SK-N-MC (cell line): ENCODE measurements around the gene WFDC5.
"Not testable (repeated sequence)": the region's sequence is repeated elsewhere in the genome, so short reads cannot be mapped to it uniquely, and the experiment has no call there.

Source experiments
- DNase-seq: peaks from one replicate; pipeline ENCODE4 v3.0.0-alpha.2; 2011; ENCODE audit warnings: low read depth, low spot score
- H3K27ac ChIP-seq: fragments of 200-600 bp; sonication (generic); 2 replicates; pipeline ENCODE4 v1.5.1; 2016; ENCODE audit warnings: mixed run types
- H3K36me3 ChIP-seq: fragments of 200-600 bp; sonication (generic); 2 replicates; pipeline ENCODE4 v1.6.1; 2017; ENCODE audit warnings: antibody characterized with exemption, low read length, mixed read lengths; ENCODE audit not compliant: insufficient read depth
- H3K4me3 ChIP-seq: fragments of 200-600 bp; sonication (generic); 2 replicates; pipeline ENCODE4 v1.5.1; 2016
- H3K9ac ChIP-seq: fragments of 200-600 bp; sonication (generic); 2 replicates; pipeline ENCODE4 v1.8.0; 2017; ENCODE audit warnings: mixed run types, mixed read lengths; ENCODE audit not compliant: insufficient read length
- H3K9me3 ChIP-seq: fragments of 200-600 bp; sonication (generic); 2 replicates; pipeline ENCODE4 v1.6.1; 2017; ENCODE audit warnings: low read depth, mild to moderate bottlenecking, antibody characterized with exemption, low read length, moderate library complexity, mixed read lengths
- EZH2 ChIP-seq: fragments of 200-600 bp; sonication (generic); IDR thresholded peaks from one replicate; pipeline ENCODE4 v1.6.1; 2017; ENCODE audit warnings: antibody characterized with exemption
- FOXP2 ChIP-seq: optimal IDR thresholded peaks from 2 replicates; pipeline ENCODE3; 2011; ENCODE audit warnings: mild to moderate bottlenecking, moderate library complexity; ENCODE audit not compliant: insufficient read depth; ENCODE audit errors: extremely low read length, control extremely low read depth
- POLR2AphosphoS5 ChIP-seq: IDR thresholded peaks from 2 replicates; pipeline ENCODE4 v1.6.1; 2012; ENCODE audit warnings: mild to moderate bottlenecking, low read depth, low read length, borderline replicate concordance

The WFDC5 gene

DNA sequence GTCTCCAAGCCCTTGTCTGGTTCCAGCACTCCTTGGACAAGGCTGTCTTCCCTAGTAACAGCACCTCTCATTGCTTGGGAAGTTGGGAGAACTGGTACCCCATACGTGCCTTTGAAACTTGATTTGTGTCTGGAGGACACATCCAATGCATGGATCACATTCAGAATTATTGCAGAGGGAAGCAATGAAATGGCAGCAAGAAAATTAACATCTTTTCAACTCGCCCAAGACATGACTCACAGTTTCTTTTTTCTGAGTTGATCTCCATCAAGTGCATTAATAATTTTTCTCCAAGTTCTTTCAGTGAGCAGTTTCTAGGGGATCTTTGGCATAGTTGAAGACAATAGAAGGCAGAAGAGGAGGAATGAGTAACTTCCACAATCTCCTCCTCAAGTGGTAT, 37.4 kb upstream of the WFDC5 start:
- no peaks in the 10 kb centered on the region for H3K9me3 ChIP-seq
- no peak for DNase-seq
- TF ChIP-seq POLR2AphosphoS5 (no peak), EZH2 (no peak)
- no peak overlapping the region for H3K27ac ChIP-seq
- no peak overlapping the region for H3K9ac ChIP-seq
- H3K4me3 ChIP-seq, result no peak overlapping the region
- no peaks in the 10 kb centered on the region for H3K36me3 ChIP-seq

DNA sequence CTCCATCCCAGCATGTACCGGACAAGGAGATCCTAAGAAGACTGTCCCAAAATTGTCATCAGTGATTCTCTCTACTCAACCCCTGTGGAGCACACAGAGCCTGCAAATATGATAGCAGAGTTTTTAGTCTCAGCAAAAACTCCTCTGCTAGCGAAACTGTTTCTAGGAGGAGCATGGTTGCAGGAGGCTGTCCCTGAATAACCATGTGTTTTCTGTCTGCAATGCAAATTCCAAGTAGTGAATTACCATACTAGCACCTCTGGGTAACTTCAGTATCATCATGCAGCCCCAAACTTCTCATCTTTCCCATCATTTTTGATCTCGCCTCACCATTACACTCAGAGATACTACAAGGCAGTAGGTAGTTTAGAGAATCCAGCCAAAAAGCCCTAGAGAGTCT, 34.1 kb upstream of the WFDC5 start:
- Histone ChIP-seq H3K4me3 (no peak overlapping the region), H3K36me3 (no peaks in the 10 kb centered on the region), H3K9ac (no peak overlapping the region), H3K27ac (no peak overlapping the region), H3K9me3 (no peaks in the 10 kb centered on the region)
- no peak for DNase-seq
- no peak for TF ChIP-seq POLR2AphosphoS5
- TF ChIP-seq FOXP2, result no peak
- TF ChIP-seq EZH2, result no peak

DNA sequence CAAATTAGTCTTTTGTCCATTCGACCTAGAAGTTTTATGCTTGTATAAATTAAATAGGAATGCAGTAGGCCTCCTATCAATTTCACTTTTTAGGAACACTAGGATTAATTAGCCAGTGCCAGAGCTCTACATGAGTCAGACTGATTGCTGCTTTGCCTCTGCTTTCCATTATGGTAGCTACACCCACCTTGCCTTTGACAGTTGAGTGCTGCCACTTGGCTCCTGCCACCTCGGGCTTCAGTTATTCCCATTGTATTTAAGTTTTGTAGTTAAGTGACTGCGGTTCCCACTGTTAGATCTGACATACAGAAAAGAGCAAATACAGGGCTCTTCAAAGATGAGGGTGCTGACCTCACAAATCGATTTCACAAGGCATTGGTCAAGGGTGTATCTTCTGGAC, 25.9 kb upstream of the WFDC5 start:
- TF ChIP-seq POLR2AphosphoS5 (no peak), FOXP2 (no peak), EZH2 (no peak)
- no peak for DNase-seq
- Histone ChIP-seq H3K36me3 (no peaks in the 10 kb centered on the region), H3K27ac (no peak overlapping the region), H3K9me3 (no peaks in the 10 kb centered on the region), H3K9ac (no peak overlapping the region), H3K4me3 (no peak overlapping the region)

DNA sequence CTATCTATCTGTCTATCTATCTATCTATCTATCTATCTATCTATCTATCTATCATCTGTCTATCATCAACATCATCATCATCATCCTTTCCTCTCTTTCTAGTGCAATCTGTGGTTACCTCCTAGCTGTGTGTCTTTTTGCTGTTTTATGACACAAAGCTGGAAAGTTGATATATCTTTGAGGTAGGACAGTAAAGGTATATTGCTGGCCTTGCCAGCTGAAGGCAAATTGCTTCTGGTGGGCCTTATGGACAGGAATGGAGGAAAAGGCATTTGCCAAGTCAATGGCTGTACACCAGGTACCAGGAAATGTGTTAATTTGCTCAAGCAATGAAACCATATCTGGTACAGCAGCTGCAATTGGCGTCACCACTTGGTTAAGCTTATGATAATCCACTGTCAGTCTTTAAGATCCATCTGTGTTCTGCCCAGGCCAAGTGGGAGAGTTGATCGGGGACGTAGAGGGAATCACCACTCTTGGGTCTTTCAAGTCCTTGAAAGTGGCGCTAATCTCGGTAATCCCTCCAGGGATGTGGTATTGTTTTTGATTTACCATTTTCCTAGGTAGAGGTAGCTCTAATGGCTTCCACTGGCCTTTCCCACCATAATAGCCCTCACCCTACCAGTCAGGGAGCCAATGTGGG, 24.9 kb upstream of the WFDC5 start:
- not testable (repeated sequence) for H3K4me3 ChIP-seq, H3K9ac ChIP-seq, DNase-seq, H3K36me3 ChIP-seq, H3K9me3 ChIP-seq, H3K27ac ChIP-seq

DNA sequence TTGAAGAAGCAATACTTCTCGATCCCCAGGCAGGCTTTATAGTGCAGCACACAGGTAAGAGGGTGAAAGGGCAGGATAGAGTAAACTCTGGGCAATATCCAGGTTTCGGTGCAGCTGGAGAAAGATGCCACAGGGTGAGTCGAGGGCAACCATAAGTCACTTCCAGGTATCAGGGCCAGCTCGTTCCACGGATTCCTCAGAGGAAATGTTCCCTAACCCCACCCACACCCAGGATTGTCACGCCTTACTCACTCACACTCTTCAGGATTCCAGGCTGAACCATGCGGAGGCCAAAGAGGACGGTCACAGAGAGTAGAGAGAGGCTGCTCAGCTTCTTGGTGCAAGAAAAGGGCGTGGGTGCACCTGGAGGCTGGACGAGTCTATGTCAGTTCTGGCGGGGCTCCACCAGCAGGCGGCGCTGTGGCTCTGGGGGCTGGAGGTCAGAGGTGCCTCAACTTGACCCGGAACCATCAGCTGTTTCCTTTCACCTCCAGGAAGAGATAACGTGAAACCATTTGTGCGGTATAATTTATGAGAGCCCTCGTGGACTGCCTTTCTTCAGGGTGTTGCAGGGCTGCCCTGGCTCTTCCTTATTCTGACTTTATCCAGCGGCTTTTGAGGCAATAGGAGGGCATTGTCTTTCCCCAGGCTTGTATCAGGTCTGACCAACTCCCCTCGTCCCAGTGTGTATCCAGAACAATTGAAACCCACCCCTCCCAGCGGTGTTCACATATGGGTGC, 23.8 kb upstream of the WFDC5 start:
- no peak overlapping the region for H3K27ac ChIP-seq
- no peaks in the 10 kb centered on the region for H3K9me3 ChIP-seq
- H3K36me3 ChIP-seq, result no peaks in the 10 kb centered on the region
- TF ChIP-seq EZH2 (no peak), FOXP2 (no peak), POLR2AphosphoS5 (no peak)
- DNase-seq, result no peak
- no peak overlapping the region for H3K9ac ChIP-seq
- H3K4me3 ChIP-seq, result no peak overlapping the region

DNA sequence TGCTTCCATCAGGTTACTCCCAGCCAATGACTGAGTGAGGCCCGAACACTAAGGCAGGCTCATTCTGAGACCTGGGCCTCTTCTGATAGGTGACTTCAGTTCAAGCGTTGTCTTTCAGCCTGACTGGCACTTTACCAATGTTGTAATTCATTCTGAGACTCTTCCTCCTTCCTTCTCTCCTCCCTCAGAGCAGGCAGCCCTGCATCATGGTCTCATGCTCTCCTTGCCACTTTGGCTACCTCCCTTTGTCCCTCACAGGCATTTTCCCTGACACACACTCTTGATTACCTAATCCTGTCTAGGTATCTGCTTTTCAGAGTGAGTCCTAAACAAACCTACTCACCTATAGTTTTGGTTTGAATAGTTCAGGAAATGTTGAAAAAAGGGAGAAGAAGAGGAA, 21.9 kb upstream of the WFDC5 start:
- H3K4me3 ChIP-seq, result no peak overlapping the region
- H3K36me3 ChIP-seq, result no peaks in the 10 kb centered on the region
- no peak overlapping the region for H3K27ac ChIP-seq
- TF ChIP-seq POLR2AphosphoS5 (no peak), EZH2 (no peak), FOXP2 (no peak)
- DNase-seq, result no peak
- H3K9ac ChIP-seq, result no peak overlapping the region
- no peaks in the 10 kb centered on the region for H3K9me3 ChIP-seq

DNA sequence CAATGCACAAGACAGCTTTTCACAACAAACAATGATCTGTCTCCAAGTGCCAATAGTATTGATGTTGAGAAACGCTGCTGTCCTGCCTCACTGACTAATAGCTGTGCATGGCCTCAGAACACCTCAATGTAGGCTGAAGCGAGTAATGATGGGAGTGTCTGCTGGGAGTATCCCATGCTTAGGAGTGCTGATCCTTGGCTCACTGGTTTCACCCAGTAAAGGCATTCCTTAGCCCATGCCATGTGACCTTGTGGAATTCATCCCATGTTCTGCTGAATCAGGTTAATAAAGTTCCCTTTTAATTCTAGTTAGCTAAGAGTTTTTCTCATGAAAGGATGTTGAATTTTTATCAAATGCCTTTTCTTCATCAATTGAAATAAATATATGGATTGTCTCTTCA, 13.1 kb upstream of the WFDC5 start:
- H3K9ac ChIP-seq, result no peak overlapping the region
- H3K9me3 ChIP-seq, result no peaks in the 10 kb centered on the region
- no peak overlapping the region for H3K27ac ChIP-seq
- H3K36me3 ChIP-seq, result no peaks in the 10 kb centered on the region
- TF ChIP-seq POLR2AphosphoS5 (no peak), EZH2 (no peak), FOXP2 (no peak)
- no peak for DNase-seq
- H3K4me3 ChIP-seq, result no peak overlapping the region

DNA sequence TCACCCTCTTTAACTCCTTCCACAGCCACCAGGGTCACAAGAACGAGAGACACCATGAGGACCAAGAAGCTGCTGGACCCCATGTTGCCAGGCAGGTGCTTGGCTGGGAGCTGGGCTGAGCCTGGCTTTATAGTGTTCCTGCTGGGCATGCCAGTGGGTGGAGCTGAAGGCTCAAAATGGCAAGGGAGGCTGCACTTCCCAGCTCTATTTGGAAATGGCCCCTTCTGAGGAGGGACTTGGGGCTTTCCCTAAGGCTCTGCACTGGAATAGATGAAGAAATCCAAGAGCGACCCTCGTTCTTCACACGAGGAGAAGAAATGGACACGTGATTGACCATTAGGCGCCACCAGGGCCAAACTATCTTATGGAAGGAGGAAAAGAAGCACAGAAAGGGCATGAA, 9.4 kb upstream of the WFDC5 start, which contains the start of gene WFDC12:
Gene WFDC12, minus strand, starts transcription at position 101 of the 400 bp plus-strand sequence. Its CDS starts 18 bp downstream, at position 83.
- no peaks in the 10 kb centered on the region for H3K36me3 ChIP-seq
- no peak within 1 kb of the TSS for H3K9ac ChIP-seq
- TF ChIP-seq FOXP2, result no peak
- TF ChIP-seq POLR2AphosphoS5, result no peak
- TF ChIP-seq EZH2, result no peak
- DNase-seq, result no peak
- no peaks in the 10 kb centered on the region for H3K9me3 ChIP-seq
- no peak within 1 kb of the TSS for H3K4me3 ChIP-seq
- no peak within 1 kb of the TSS for H3K27ac ChIP-seq

DNA sequence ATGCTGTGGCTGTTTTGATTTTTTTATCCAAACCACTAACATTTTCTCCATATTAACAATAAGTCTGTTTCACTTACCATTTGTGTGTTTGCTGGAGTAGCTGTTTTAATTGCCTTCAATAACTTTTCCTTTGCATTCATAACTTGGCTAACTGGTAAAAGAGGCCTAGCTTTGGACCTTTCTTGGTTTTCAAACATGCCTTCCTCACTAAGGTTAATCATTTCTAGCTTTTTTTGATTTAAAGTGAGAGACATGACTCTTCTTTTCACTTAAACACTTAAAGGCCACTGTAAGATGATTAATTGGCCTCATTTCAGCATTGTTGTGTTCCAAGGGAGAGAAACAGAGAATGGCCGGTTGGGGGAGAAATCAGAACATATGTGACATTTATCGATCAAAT, 6.4 kb upstream of the WFDC5 start:
- no peaks in the 10 kb centered on the region for H3K36me3 ChIP-seq
- H3K9me3 ChIP-seq, result no peaks in the 10 kb centered on the region
- H3K27ac ChIP-seq, result no peak overlapping the region
- TF ChIP-seq FOXP2, result no peak
- no peak for TF ChIP-seq EZH2
- no peak for TF ChIP-seq POLR2AphosphoS5
- no peak overlapping the region for H3K4me3 ChIP-seq
- no peak overlapping the region for H3K9ac ChIP-seq
- no peak for DNase-seq
